ENCODE measurements around the gene BTN3A1. TPM values are rescaled to one million over a fixed set of nuclear protein-coding genes. Genes with fewer than 3 reads are reported as not detected.

Gene BTN3A1
- total RNA-seq, 2 donors from 2014 or later = 1.9 to 2.0 TPM

DNA sequence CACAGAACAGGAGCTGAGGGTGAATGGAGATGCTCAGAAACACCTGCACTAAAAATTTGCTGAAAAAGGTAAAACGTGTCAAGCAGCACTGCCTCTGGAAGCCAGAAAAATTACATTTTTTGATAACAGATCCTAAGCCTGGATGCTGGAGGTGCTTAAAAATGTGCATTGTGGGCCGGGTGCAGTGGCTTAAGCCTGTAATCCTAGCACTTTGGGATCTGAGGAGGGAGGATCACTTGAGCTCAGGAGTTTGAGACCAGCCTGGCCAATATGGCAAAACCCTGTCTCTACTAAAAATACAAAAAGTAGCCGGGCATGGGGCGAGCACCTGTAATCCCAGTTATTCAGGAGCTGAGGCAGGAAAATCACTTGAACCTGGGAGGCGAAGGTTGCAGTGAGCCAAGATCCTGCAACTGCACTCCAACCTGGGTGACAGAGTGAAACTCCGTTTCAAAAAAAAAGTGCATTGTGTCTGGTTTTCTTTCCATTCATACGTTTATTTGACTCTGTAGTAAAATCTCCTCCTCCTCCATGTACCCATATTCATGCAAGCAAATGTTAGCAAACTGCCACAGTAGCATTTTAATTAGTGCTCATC, 587 bp upstream of the BTN3A1 start:
- Mint-ChIP-seq H3K36me3 (ENCODE audit: low read depth) (no peaks in the 10 kb centered on the region), H3K9me3 (no peaks in the 10 kb centered on the region), H3K4me3 (peak overlapping the region; percentile 64), H3K4me1 (peaks cover 10% of the 10 kb centered on the region), H3K27ac (no peak overlapping the region), H3K27me3 (ENCODE audit: insufficient read depth) (no peaks in the 10 kb centered on the region)
- no peaks in the 10 kb centered on the region for H3K36me3 ChIP-seq (ENCODE audit: control insufficient read depth, insufficient read depth, low read length)
- TF ChIP-seq, protein P1, sequence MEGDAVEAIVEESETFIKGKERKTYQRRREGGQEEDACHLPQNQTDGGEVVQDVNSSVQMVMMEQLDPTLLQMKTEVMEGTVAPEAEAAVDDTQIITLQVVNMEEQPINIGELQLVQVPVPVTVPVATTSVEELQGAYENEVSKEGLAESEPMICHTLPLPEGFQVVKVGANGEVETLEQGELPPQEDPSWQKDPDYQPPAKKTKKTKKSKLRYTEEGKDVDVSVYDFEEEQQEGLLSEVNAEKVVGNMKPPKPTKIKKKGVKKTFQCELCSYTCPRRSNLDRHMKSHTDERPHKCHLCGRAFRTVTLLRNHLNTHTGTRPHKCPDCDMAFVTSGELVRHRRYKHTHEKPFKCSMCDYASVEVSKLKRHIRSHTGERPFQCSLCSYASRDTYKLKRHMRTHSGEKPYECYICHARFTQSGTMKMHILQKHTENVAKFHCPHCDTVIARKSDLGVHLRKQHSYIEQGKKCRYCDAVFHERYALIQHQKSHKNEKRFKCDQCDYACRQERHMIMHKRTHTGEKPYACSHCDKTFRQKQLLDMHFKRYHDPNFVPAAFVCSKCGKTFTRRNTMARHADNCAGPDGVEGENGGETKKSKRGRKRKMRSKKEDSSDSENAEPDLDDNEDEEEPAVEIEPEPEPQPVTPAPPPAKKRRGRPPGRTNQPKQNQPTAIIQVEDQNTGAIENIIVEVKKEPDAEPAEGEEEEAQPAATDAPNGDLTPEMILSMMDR (conservative IDR thresholded peaks at IDR 0.05) = no peak
- DNase-seq = no peak
- peak overlapping the region; percentile 80 for H3K4me3 ChIP-seq (ENCODE audit: low read length)
- H3K27ac ChIP-seq (ENCODE audit: low read depth, low read length) = no peak overlapping the region
- H3K9me3 ChIP-seq (ENCODE audit: control insufficient read depth, low read length) = no peaks in the 10 kb centered on the region
- 74 to 81% methylated on average over 5 to 7 of the region's 7 CpGs for WGBS, 2 experiments (ENCODE audit: insufficient coverage in 1 of 2, insufficient read length in 1 of 2)
- H3K9ac ChIP-seq (ENCODE audit: extremely low read depth, low read length, poor library complexity, severe bottlenecking) = no peak overlapping the region
- H3K4me1 ChIP-seq (ENCODE audit: control insufficient read depth, insufficient read depth, low read length) = no peaks in the 10 kb centered on the region
- no peaks in the 10 kb centered on the region for H3K27me3 ChIP-seq (ENCODE audit: control insufficient read depth, insufficient read depth, low read length, poor library complexity, severe bottlenecking)

DNA sequence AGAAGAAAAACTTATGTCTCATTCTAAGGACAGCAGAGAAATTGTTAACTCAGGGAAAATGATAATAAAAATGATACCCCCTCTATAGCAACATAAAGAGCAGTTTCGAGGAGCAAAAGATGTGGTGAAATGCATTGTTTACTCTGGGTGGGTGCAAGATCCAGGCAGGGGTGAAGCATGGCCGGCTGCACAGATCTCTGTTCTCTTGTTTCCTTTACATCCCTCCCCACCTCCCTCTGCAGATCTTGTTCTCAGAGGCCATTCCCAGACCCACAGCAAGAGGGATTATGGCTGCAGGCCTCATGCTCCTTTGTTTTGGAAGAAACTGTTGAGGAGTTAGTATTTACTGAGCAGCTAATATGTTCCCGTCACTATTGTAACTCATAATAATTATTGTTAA, 1.8 kb downstream of the BTN3A1 start:
- H3K4me3 Mint-ChIP-seq = no peak overlapping the region
- no peaks in the 10 kb centered on the region for H3K9me3 Mint-ChIP-seq
- Histone ChIP-seq H3K27ac (ENCODE audit: low read depth, low read length) (no peak overlapping the region), H3K27me3 (ENCODE audit: control insufficient read depth, insufficient read depth, low read length, poor library complexity, severe bottlenecking) (no peaks in the 10 kb centered on the region), H3K9ac (ENCODE audit: extremely low read depth, low read length, poor library complexity, severe bottlenecking) (no peak overlapping the region), H3K4me1 (ENCODE audit: control insufficient read depth, insufficient read depth, low read length) (no peaks in the 10 kb centered on the region), H3K9me3 (ENCODE audit: control insufficient read depth, low read length) (no peaks in the 10 kb centered on the region), H3K36me3 (ENCODE audit: control insufficient read depth, insufficient read depth, low read length) (no peaks in the 10 kb centered on the region), H3K4me3 (ENCODE audit: low read length) (no peak overlapping the region)
- H3K27ac Mint-ChIP-seq = no peak overlapping the region
- H3K4me1 Mint-ChIP-seq = peaks cover 24% of the 10 kb centered on the region
- H3K36me3 Mint-ChIP-seq (ENCODE audit: low read depth) = no peaks in the 10 kb centered on the region
- 93% methylated on average over 2 of the region's 3 CpGs; no CpG with 5 or more reads in 1 of the 2 experiments for WGBS, 2 experiments (ENCODE audit: insufficient coverage in 1 of 2, insufficient read length in 1 of 2)
- H3K27me3 Mint-ChIP-seq (ENCODE audit: insufficient read depth) = no peaks in the 10 kb centered on the region
- TF ChIP-seq, protein P1 (conservative IDR thresholded peaks at IDR 0.05) = no peak
- DNase-seq = no peak

DNA sequence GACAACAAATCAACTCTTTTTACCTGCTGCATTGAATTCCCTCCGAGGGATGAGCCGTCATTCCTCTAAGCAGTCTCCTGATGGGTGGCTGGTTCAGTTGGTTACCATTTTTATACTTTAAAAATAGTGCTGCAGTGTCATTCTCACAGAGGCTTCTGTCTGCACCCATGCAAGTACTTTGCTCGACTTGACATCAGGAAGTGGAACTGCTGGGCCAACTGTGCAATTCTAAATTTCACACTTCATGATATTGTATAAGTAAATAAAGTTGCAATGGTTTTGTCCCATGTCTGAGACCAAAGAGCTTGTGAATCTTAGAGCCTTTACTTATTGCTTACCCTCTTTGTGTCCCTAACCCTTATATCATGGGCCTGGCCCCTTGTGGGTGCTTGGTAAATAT, 2.5 kb downstream of the BTN3A1 start:
- H3K36me3 ChIP-seq (ENCODE audit: control insufficient read depth, insufficient read depth, low read length) = no peaks in the 10 kb centered on the region
- H3K9ac ChIP-seq (ENCODE audit: extremely low read depth, low read length, poor library complexity, severe bottlenecking) = no peak overlapping the region
- H3K27me3 Mint-ChIP-seq (ENCODE audit: insufficient read depth) = no peaks in the 10 kb centered on the region
- H3K4me1 ChIP-seq (ENCODE audit: control insufficient read depth, insufficient read depth, low read length) = no peaks in the 10 kb centered on the region
- no peak overlapping the region for H3K27ac Mint-ChIP-seq
- H3K27me3 ChIP-seq (ENCODE audit: control insufficient read depth, insufficient read depth, low read length, poor library complexity, severe bottlenecking) = no peaks in the 10 kb centered on the region
- H3K4me3 Mint-ChIP-seq = no peak overlapping the region
- WGBS, 2 experiments (ENCODE audit: insufficient coverage in 1 of 2, insufficient read length in 1 of 2) = 80% methylated on average over 3 of the region's 3 CpGs; no CpG with 5 or more reads in 1 of the 2 experiments
- peaks cover 24% of the 10 kb centered on the region for H3K4me1 Mint-ChIP-seq
- no peaks in the 10 kb centered on the region for H3K9me3 ChIP-seq (ENCODE audit: control insufficient read depth, low read length)
- no peaks in the 10 kb centered on the region for H3K9me3 Mint-ChIP-seq
- no peak for DNase-seq
- H3K36me3 Mint-ChIP-seq (ENCODE audit: low read depth) = no peaks in the 10 kb centered on the region
- TF ChIP-seq, protein P1 (conservative IDR thresholded peaks at IDR 0.05) = no peak
- no peak overlapping the region for H3K27ac ChIP-seq (ENCODE audit: low read depth, low read length)
- H3K4me3 ChIP-seq (ENCODE audit: low read length) = no peak overlapping the region

Measured in endodermal cell (in vitro differentiated cells).